Right lobe of liver (tissue), 6 donors: ENCODE measurements around the gene CD3G. TPM values are rescaled to one million over a fixed set of nuclear protein-coding genes. Genes with fewer than 3 reads are reported as not detected.
"Not testable (repeated sequence)": the region's sequence is repeated elsewhere in the genome, so short reads cannot be mapped to it uniquely, and the experiment has no call there.

ENCODE experiments used
- ATAC-seq, 4 donors: fragments of 200-7000 bp; cut with Tn5 transposase; one replicate each; pipeline ENCODE4 v1.9.1; 2020; ENCODE audit warnings: mild to moderate bottlenecking in 4 of 4, moderate library complexity in 4 of 4
- DNase-seq, 3 donors: peaks; one replicate each; pipeline ENCODE4 v3.0.0-alpha.2; 2020
- H3K27ac ChIP-seq, 3 donors: fragments of 200-600 bp; one replicate each; pipeline ENCODE4 v1.8.0; 2022
- H3K27me3 ChIP-seq, 2 donors: fragments of 200-600 bp; one replicate each; pipeline ENCODE4 v1.8.0; 2022
- H3K36me3 ChIP-seq, 4 donors: fragments of 200-600 bp; sonication (generic) in 1 of 4; one replicate each; pipeline versions ENCODE4 v1.5.1 to v1.8.0; 2017 to 2022; ENCODE audit warnings: control low read depth in 1 of 4
- H3K4me1 ChIP-seq, 4 donors: fragments of 200-600 bp; sonication (generic) in 1 of 4; one replicate each; pipeline versions ENCODE4 v1.5.1 to v1.8.0; 2017 to 2022; ENCODE audit warnings: control low read depth in 1 of 4
- H3K4me3 ChIP-seq, 3 donors: fragments of 200-600 bp; one replicate each; pipeline ENCODE4 v1.8.0; 2022
- H3K9me3 ChIP-seq, 4 donors: fragments of 200-600 bp; sonication (generic) in 1 of 4; one replicate each; pipeline versions ENCODE4 v1.5.1 to v1.8.0; 2017 to 2022; ENCODE audit warnings: control low read depth in 1 of 4
- POLR2A ChIP-seq: fragments of 450-650 bp; IDR thresholded peaks from one replicate; pipeline ENCODE4 v1.6.1; 2017; ENCODE audit warnings: antibody characterized with exemption, mild to moderate bottlenecking
- WGBS: methylation state at CpG from one replicate; pipeline ENCODE4 v1.1.6; 2018; ENCODE audit warnings: low coverage, low lambda C conversion rate; ENCODE audit not compliant: insufficient coverage; ENCODE audit errors: missing lambda C conversion rate; 5-methylcytosine and 5-hydroxymethylcytosine counted together
- intact Hi-C, 2 donors: fragments of 100-400 bp; cut with DNase I; formaldehyde crosslinking; loops; one replicate each; pipeline versions ENCODE4 v1.11.2 to v1.14.1; 2022
- total RNA-seq, 6 experiments: library from RNA; depleted of rRNA in 2 of 6; stranded (reverse); fragments of >200 nt in 2 of 6; fragmentation: NEBNext Ultra II Directional in 3 of 6; extraction: Animal tissue kit (Norgen Biotek cat#: 25700) in 3 of 6; gene quantifications; one replicate each; pipeline versions ENCODE4 v1.1.0 to v1.2.4, GENCODE V29; 2016 to 2023
- TF ChIP-seq, protein P1 (sequence below), 4 donors: fragments of 200-600 bp in 3 of 4; fragments of 450-650 bp in 1 of 4; IDR thresholded peaks; one replicate each; pipeline versions ENCODE4 v1.5.1 to v1.8.0; 2016 to 2022; ENCODE audit warnings: antibody characterized with exemption in 4 of 4, mild to moderate bottlenecking in 2 of 4
- donor health status: DM: no; HTN: yes; CAD: no.
- donor health status: DM: no; HTN: no; CAD: no.
- donor health status: DM: no; HTN: no; CAD: no.
- donor health status: DM: no; HTN: yes; CAD: no.
- donor health status: DM: no; HTN: yes; CAD: no.

CD3G gene
- total RNA-seq, 6 experiments from 2014 or later = 0.27 to 1.7 (median 0.36) TPM

DNA sequence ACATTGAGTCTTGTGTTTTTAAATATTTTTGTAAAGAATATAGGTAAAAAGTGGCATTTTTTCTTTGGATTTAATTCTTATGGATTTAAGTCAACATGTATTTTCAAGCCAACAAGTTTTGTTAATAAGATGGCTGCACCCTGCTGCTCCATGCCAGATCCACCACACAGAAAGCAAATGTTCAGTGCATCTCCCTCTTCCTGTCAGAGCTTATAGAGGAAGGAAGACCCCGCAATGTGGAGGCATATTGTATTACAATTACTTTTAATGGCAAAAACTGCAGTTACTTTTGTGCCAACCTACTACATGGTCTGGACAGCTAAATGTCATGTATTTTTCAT lies 39.9 kb upstream of the CD3G start:
- no peaks in the 10 kb centered on the region for H3K36me3 ChIP-seq
- ATAC-seq (no peak), DNase-seq (no peak)
- H3K4me3 ChIP-seq = no peak overlapping the region
- no peaks in the 10 kb centered on the region for H3K9me3 ChIP-seq
- H3K27me3 ChIP-seq = no peaks in the 10 kb centered on the region
- no peaks in the 10 kb centered on the region for H3K4me1 ChIP-seq
- 40% methylated on average over 1 of the region's 1 CpG for WGBS
- H3K27ac ChIP-seq = no peak overlapping the region
- intact Hi-C loops = loop anchor here in 1 of 2 donors (10.0 kb wide), 1 partner anchor 51 kb away; the partner anchor contains the start of gene UBE4A
- TF ChIP-seq POLR2A = no peak
- TF ChIP-seq, protein P1, sequence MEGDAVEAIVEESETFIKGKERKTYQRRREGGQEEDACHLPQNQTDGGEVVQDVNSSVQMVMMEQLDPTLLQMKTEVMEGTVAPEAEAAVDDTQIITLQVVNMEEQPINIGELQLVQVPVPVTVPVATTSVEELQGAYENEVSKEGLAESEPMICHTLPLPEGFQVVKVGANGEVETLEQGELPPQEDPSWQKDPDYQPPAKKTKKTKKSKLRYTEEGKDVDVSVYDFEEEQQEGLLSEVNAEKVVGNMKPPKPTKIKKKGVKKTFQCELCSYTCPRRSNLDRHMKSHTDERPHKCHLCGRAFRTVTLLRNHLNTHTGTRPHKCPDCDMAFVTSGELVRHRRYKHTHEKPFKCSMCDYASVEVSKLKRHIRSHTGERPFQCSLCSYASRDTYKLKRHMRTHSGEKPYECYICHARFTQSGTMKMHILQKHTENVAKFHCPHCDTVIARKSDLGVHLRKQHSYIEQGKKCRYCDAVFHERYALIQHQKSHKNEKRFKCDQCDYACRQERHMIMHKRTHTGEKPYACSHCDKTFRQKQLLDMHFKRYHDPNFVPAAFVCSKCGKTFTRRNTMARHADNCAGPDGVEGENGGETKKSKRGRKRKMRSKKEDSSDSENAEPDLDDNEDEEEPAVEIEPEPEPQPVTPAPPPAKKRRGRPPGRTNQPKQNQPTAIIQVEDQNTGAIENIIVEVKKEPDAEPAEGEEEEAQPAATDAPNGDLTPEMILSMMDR (IDR thresholded peaks at IDR 0.05) = no peak

DNA sequence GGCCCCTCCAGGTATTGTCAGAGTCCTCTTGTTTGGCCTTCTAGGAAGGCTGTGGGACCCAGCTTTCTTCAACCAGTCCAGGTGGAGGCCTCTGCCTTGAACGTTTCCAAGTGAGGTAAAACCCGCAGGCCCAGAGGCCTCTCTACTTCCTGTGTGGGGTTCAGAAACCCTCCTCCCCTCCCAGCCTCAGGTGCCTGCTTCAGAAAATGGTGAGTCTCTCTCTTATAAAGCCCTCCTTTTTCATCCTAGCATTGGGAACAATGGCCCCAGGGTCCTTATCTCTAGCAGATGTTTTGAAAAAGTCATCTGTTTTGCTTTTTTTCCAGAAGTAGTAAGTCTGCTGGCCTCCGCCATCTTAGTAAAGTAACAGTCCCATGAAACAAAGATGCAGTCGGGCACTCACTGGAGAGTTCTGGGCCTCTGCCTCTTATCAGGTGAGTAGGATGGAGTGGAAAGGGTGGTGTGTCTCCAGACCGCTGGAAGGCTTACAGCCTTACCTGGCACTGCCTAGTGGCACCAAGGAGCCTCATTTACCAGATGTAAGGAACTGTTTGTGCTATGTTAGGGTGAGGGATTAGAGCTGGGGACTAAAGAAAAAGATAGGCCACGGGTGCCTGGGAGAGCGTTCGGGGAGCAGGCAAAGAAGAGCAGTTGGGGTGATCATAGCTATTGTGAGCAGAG lies 39.4 kb upstream of the CD3G start, which contains the start of gene CD3E:
CD3E (plus strand) TSS at position 163 of the 681 bp plus-strand sequence; CDS start at position 386, 223 bp downstream.
- ATAC-seq (no peak), DNase-seq (no peak)
- TF ChIP-seq, protein P1 (IDR thresholded peaks at IDR 0.05) = no peak
- TF ChIP-seq POLR2A = no peak
- 80% methylated on average over 4 of the region's 8 CpGs for WGBS
- H3K9me3 ChIP-seq = no peaks in the 10 kb centered on the region
- no peak within 1 kb of the TSS for H3K27ac ChIP-seq
- H3K27me3 ChIP-seq = no peaks in the 10 kb centered on the region
- no peaks in the 10 kb centered on the region for H3K4me1 ChIP-seq
- no peaks in the 10 kb centered on the region for H3K36me3 ChIP-seq
- intact Hi-C loops = loop anchor here in 1 of 2 donors (10.0 kb wide), 1 partner anchor 50 kb away; the partner anchor contains the start of gene UBE4A
- no peak within 1 kb of the TSS for H3K4me3 ChIP-seq

DNA sequence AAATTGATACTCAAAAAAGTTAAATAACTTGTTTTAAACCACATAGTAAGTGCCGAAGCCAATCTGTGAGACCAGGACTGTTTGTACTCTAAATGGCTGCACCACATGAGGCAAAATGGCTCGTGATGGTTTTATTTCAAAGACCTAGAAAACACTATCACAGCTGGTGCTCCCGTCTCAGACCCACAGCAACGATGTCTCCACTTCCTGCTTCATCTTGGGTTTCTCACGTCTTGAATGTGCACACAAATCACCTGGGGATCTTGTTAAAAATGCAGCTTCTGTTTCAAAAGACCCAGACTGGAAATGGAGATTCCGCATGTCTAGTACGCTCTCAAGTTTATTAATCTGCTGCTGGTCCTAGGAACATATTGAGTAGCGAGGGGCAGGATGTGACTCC lies 38.4 kb upstream of the CD3G start:
- Histone ChIP-seq H3K27ac (no peak overlapping the region), H3K4me3 (no peak overlapping the region), H3K27me3 (no peaks in the 10 kb centered on the region), H3K36me3 (no peaks in the 10 kb centered on the region), H3K9me3 (no peaks in the 10 kb centered on the region), H3K4me1 (no peaks in the 10 kb centered on the region)
- DNase-seq (no peak), ATAC-seq (no peak)
- no peak for TF ChIP-seq POLR2A
- TF ChIP-seq, protein P1 (IDR thresholded peaks at IDR 0.05) = no peak
- intact Hi-C loops = loop anchor here in 1 of 2 donors (10.0 kb wide), 1 partner anchor 49 kb away; the partner anchor contains the start of gene UBE4A
- 77% methylated on average over 8 of the region's 8 CpGs for WGBS

DNA sequence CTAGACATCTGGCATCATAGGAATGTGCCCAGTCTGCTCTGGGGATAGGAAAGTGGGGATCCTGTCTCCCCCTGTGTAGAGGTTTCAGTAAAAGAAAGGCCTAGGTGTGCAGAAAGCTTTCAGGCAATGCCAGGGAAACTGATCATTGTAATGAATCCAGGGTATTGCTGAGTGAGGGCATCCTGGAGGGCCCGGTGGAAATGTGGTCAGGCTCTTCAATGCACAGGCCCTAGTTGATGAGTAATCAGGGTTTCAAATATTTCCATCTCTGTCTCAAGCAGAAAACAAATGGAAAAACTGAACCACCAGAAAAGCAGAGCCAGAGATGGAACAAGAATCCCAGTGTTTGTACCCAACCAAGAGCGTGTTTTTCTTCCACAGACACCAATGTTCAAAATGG lies 37.6 kb upstream of the CD3G start:
- H3K9me3 ChIP-seq = no peaks in the 10 kb centered on the region
- H3K4me1 ChIP-seq = no peaks in the 10 kb centered on the region
- ATAC-seq (no peak), DNase-seq (no peak)
- 100% methylated on average over 1 of the region's 2 CpGs for WGBS
- no peaks in the 10 kb centered on the region for H3K36me3 ChIP-seq
- H3K27ac ChIP-seq = no peak overlapping the region
- intact Hi-C loops = loop anchor here in 1 of 2 donors (10.0 kb wide), 1 partner anchor 48 kb away; the partner anchor contains the start of gene UBE4A
- TF ChIP-seq POLR2A = no peak
- TF ChIP-seq, protein P1 (IDR thresholded peaks at IDR 0.05) = no peak
- no peaks in the 10 kb centered on the region for H3K27me3 ChIP-seq
- no peak overlapping the region for H3K4me3 ChIP-seq

DNA sequence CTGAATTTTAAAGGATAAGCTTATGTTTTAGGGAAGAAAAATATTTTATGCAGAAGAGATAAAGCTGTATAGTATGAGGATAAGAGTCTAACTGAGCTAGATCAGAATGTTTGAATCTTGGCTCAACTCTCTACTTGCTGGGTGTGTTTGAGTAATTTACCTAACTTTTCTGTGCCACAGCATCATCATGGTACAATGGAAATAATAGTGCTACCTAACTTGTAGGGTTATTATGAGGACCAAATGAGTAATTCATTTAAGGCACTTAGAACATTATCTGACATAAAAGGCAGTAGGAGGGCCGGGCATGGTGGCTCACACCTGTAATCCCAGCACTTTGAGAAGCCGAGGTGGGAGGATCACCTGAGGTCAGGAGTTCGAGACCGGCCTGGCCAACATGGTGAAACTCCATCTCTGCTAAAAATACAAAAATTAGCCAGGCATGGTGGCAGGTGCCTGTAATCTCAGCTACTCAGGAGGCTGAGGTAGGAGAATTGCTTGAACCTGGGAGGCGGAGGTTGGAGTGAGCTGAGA lies 35.1 kb upstream of the CD3G start:
- not testable (repeated sequence) for DNase-seq, H3K36me3 ChIP-seq, H3K27ac ChIP-seq, H3K9me3 ChIP-seq, H3K27me3 ChIP-seq, H3K4me3 ChIP-seq, ATAC-seq, H3K4me1 ChIP-seq
- WGBS = 40% methylated on average over 1 of the region's 5 CpGs
- intact Hi-C loops = loop anchor here in 1 of 2 donors (10.0 kb wide), 1 partner anchor 46 kb away; the partner anchor contains the start of gene UBE4A
